ENCODE results near the gene CCDC12.

Gene CCDC12

DNA sequence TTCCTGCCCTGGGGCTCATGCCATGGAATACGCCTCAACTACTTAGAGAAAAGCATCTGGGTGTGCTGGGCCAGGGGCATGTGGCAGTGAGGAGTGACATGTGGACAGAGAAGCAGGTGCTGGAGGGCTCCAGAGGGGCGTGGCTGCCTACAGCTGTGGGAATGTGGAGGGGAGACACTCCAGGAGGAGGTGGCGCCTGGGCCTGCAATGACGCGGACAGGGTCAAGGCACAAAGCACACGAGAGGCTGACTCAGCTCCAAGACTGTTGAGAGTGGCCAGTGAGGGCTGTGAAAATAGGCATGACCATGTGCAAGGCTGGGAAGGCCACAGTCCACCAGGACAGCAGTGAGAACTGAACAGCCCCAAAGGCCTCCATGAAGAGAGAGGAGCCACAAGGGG, 50.5 kb downstream of the CCDC12 start:
- peak overlapping the region; percentile 31 for H3K27ac ChIP-seq

DNA sequence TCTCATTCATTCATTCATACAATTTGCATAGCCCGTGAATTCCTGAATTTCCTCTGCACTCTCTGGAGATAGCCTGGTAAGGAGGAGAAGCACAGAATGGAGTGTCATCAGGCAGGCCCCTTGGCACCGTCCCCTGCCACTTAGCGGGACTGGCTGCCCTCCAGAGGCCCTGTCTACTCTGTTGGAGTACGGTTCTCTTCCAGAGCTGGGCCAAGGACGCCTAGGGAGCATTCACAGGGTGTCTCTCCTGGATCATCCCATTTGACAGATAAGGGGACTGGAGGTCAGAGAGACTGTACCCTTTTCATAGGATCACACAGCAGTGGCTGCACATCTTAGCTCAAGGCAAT, 51.0 kb downstream of the CCDC12 start:
- H3K27ac ChIP-seq = peak overlapping the region; percentile 31
- POLR2A ChIA-PET (ENCODE audit: low non-redundant PET) = no interaction called here
- CTCF ChIA-PET = no interaction called here
- no peak for DNase-seq (ENCODE audit: low spot score)
- TF ChIP-seq, protein P1, sequence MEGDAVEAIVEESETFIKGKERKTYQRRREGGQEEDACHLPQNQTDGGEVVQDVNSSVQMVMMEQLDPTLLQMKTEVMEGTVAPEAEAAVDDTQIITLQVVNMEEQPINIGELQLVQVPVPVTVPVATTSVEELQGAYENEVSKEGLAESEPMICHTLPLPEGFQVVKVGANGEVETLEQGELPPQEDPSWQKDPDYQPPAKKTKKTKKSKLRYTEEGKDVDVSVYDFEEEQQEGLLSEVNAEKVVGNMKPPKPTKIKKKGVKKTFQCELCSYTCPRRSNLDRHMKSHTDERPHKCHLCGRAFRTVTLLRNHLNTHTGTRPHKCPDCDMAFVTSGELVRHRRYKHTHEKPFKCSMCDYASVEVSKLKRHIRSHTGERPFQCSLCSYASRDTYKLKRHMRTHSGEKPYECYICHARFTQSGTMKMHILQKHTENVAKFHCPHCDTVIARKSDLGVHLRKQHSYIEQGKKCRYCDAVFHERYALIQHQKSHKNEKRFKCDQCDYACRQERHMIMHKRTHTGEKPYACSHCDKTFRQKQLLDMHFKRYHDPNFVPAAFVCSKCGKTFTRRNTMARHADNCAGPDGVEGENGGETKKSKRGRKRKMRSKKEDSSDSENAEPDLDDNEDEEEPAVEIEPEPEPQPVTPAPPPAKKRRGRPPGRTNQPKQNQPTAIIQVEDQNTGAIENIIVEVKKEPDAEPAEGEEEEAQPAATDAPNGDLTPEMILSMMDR (conservative IDR thresholded peaks at IDR 0.05; ENCODE audit: low read depth) = no peak

More for the DNA sequence above, 50.5 kb downstream of the CCDC12 start:
- DNase-seq (ENCODE audit: low spot score) = no peak
- TF ChIP-seq, protein P1 (conservative IDR thresholded peaks at IDR 0.05; ENCODE audit: low read depth) = no peak
- CTCF ChIA-PET = no interaction called here
- POLR2A ChIA-PET (ENCODE audit: low non-redundant PET) = no interaction called here

DNA sequence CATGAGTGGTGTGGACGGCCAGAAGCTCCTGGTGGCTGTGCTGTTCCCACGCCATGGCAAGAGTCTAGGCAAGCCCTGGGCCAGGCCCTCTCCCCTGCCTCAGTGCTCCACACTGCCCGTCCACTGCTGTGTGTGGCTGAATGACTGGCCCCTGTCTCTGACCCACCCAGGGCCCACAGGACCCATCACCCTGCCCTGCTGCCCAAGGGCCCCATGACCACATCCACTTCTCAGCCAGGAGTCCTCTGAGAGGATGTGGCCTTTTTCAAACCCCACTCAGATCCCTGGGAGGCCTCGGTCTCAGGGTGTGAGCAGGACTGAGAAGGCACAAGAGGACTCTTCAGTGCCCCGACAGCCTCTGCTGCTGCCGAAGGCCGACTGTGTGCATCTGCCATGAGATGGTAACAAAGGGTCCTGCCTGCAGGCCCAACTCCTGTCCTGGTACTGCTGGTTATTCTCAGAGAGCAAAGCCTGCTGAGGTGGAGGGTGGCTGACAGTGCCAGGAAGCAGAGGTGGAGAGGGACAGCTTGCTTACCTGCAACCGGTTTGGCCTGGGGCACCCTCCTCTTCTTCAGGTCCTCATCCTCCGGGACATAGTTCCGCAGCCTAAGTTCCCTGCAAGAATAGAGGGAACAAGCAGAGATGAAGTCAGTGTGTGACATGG, 51.5 kb downstream of the CCDC12 start:
- CTCF ChIA-PET = no interaction called here
- no peak for DNase-seq (ENCODE audit: low spot score)
- POLR2A ChIA-PET (ENCODE audit: low non-redundant PET) = no interaction called here
- TF ChIP-seq, protein P1 (conservative IDR thresholded peaks at IDR 0.05; ENCODE audit: low read depth) = no peak
- H3K27ac ChIP-seq = peak overlapping the region; percentile 31

DNA sequence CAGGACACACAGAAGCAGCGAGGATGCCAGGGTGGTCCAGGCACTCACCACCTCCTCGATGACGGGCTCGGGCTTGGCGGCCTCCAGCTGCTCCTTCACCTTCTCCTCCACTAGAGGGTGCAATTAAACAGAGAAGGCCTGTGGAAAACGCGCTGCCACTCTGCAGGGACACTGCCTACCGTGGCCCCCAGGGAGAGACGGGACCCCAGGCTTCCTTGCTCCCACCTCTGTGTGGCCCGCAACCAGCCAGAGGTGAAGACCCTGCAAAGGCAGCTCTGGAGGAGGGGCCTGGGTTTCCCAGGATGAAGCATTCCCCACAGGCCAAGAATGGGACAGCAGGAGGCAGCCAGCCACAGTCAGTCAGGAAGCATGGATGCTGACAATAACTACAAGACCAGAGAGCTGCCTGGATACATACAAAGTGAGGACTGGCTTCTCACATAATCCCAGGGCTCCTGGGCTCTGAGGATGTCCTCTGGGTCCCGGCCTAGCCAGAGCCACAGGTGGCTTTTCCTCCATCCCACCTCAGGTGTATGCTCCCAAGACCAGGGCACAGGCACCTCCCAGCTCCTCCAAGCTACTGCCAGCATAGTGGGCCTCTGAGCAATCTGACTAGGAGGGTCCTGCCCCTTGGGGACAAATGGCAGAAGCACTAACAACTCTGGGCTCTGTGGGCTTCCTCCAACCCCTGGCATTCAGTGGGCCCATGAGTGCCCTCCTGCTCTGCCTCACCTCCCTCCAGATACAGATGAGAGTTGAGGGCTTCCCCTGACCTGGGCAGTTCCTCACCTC, 52.8 kb downstream of the CCDC12 start:
- H3K27ac ChIP-seq = peak overlapping the region; percentile 31; the same call in 1 of the 2 replicates
- TF ChIP-seq, protein P1 (conservative IDR thresholded peaks at IDR 0.05; ENCODE audit: low read depth) = peak; percentile 63
- ChIA-PET CTCF (interaction anchor here (0.6 to 1.8 kb wide), 4 partner anchors 12 to 74 kb away, joined by 3 to 4 read pairs (median 4); no protein-coding TSS in a partner anchor), POLR2A (ENCODE audit: low non-redundant PET) (no interaction called here)
- DNase-seq (ENCODE audit: low spot score) = no peak

DNA sequence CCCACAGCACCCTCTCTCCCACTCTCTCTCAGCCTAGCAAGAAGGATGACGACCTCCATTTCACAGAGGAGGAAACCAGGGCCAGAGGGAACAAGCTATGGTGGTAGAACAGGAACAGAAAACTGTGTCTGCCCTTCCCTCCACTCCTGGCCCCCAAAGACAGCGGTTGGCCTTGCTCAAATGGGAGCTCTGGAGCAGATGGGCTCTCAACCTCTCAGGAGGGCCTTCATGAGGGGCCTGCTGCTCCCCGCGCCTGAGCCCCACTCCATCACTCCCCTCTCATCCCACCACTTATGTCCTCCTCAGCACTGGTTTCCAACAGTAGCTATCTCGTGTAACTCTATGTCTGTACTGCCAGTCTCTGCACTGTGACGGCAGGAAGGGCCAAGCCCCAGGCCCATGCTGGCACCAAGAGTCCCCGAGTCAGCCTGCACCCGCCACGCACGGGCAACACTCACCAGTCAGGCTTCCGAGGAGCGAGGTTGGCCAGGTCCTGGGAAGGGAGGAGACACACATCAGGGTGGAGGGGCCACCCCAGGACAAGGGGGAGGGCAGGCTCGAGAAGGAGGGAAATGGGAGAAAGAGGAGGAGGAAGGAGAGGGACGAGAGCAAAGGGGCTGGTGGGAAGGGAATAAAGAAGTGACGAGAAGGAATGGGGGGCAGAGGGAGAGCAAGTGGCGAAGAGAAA, 53.5 kb downstream of the CCDC12 start:
- TF ChIP-seq, protein P1 (conservative IDR thresholded peaks at IDR 0.05; ENCODE audit: low read depth) = no peak
- ChIA-PET CTCF (interaction anchor here (0.6 to 1.8 kb wide), 3 partner anchors 13 to 75 kb away, joined by 3 to 4 read pairs (median 3); no protein-coding TSS in a partner anchor), POLR2A (ENCODE audit: low non-redundant PET) (no interaction called here)
- DNase-seq (ENCODE audit: low spot score) = no peak
- H3K27ac ChIP-seq = no peak overlapping the region

DNA sequence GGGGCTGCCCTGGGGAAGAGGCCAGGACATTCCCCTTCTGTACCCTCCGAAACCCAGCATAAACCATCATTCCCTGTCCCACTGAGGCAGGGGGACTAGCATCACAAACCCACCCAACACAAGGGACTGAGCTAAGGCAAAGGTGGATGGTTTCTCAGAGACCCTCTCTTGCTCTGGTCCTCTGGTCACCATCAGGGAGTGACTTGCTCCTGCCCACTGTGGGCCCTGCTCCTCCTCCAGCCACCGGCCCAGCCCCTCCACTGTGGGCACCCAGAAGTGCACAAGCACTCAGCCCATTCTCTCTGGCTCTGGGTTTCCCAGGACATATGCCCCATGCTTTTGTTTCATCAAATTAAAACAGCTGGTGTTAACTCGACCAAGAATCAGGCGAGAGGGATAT, 54.1 kb downstream of the CCDC12 start:
- POLR2A ChIA-PET (ENCODE audit: low non-redundant PET) = no interaction called here
- DNase-seq (ENCODE audit: low spot score) = no peak
- no peak overlapping the region for H3K27ac ChIP-seq
- CTCF ChIA-PET = no interaction called here
- TF ChIP-seq, protein P1 (conservative IDR thresholded peaks at IDR 0.05; ENCODE audit: low read depth) = no peak

All from RWPE1 (cell line).